H1 (cell line): Measurements from ENCODE around the gene MOGAT2. TPM values are rescaled to one million over a fixed set of nuclear protein-coding genes. Genes with fewer than 3 reads are reported as not detected.
A peak's percentile ranks its signal among the peaks of the same experiment; 100 is the strongest.

Source experiments
- CTCF ChIA-PET: fragments of 300-600 bp; sonication (Branson Sonifier 250); formaldehyde crosslinking; loops from one replicate; lab custom pipeline; 2021; ENCODE audit not compliant: partially characterized antibody; lab: Charles Lee
- POLR2A ChIA-PET: fragments of 300-600 bp; sonication (Branson Sonifier 250); formaldehyde crosslinking; loops from one replicate; lab custom pipeline; 2021; ENCODE audit warnings: inconsistent platforms; ENCODE audit not compliant: partially characterized antibody; lab: Charles Lee
- DNase-seq, 2 experiments: peaks; one replicate each; pipeline versions ENCODE4 v3.0.0 to v3.0.0-alpha.2; 2010 to 2022; ENCODE audit warnings: low spot score in 2 of 2, low read depth in 1 of 2, mixed read lengths in 1 of 2
- FAIRE-seq: peaks from 2 replicates; lab custom pipeline; 2011; peaks lifted over from hg19 to GRCh38; lab: Jason Lieb, UNC
- H2AFZ ChIP-seq: 2 replicates; pipeline ENCODE4 v1.8.1; 2012; ENCODE audit warnings: low read length, inconsistent platforms
- H2AK5ac ChIP-seq: 2 replicates; pipeline ENCODE4 v1.6.1; 2013; ENCODE audit warnings: low read depth, low read length
- H2BK120ac ChIP-seq: replicated peaks from 2 replicates; pipeline ENCODE3; 2013; ENCODE audit warnings: low read depth, low read length, inconsistent platforms
- H2BK12ac ChIP-seq: 2 replicates; pipeline ENCODE4 v1.6.1; 2013; ENCODE audit warnings: low read depth, low read length
- H2BK15ac ChIP-seq: 2 replicates; pipeline ENCODE4 v1.6.1; 2013; ENCODE audit warnings: low read length
- H2BK20ac ChIP-seq: 2 replicates; pipeline ENCODE4 v1.6.1; 2013; ENCODE audit warnings: low read length
- H2BK5ac ChIP-seq: 2 replicates; pipeline ENCODE4 v1.6.1; 2013; ENCODE audit warnings: low read depth, low read length
- H3K14ac ChIP-seq: 2 replicates; pipeline ENCODE4 v1.6.1; 2013; ENCODE audit warnings: inconsistent platforms; ENCODE audit not compliant: insufficient read length
- H3K18ac ChIP-seq: 2 replicates; pipeline ENCODE4 v1.6.1; 2013; ENCODE audit warnings: low read length; ENCODE audit errors: extremely low read depth
- H3K23ac ChIP-seq: 2 replicates; pipeline ENCODE4 v1.6.1; 2013; ENCODE audit warnings: inconsistent platforms; ENCODE audit not compliant: insufficient read length
- H3K23me2 ChIP-seq: 2 replicates; pipeline ENCODE4 v1.6.1; 2013; ENCODE audit warnings: low read depth, low read length
- H3K27ac ChIP-seq: 2 replicates; pipeline ENCODE4 v1.6.1; 2011; ENCODE audit warnings: low read depth, low read length, inconsistent platforms
- H3K27me3 ChIP-seq, 4 experiments: replicated peaks in 1 of 4; 1 replicate in 1 of 4; 2 replicates in 3 of 4; pipeline versions ENCODE4 v1.6.1 to v1.8.1; 2011 to 2013; ENCODE audit warnings: low read length in 3 of 4, mild to moderate bottlenecking in 3 of 4, inconsistent platforms in 2 of 4, mixed read lengths in 2 of 4, moderate library complexity in 1 of 4; ENCODE audit not compliant: control insufficient read depth in 3 of 4, insufficient read depth in 3 of 4; ENCODE audit errors: extremely low read depth in 1 of 4
- H3K36me3 ChIP-seq, 4 experiments: 2 replicates each; pipeline versions ENCODE4 v1.6.1 to v1.8.1; 2011 to 2013; ENCODE audit warnings: mild to moderate bottlenecking in 4 of 4, low read length in 3 of 4, moderate library complexity in 2 of 4, control low read depth in 1 of 4, inconsistent platforms in 1 of 4; ENCODE audit not compliant: insufficient read depth in 4 of 4, control insufficient read depth in 2 of 4
- H3K4ac ChIP-seq: replicated peaks from 2 replicates; pipeline ENCODE3; 2013; ENCODE audit warnings: low read length, low read depth, mixed read lengths, inconsistent platforms; ENCODE audit not compliant: insufficient read length
- H3K4me1 ChIP-seq, 4 experiments: replicated peaks in 1 of 4; 1 replicate in 1 of 4; 2 replicates in 3 of 4; pipeline versions ENCODE4 v1.6.1 to v1.8.1; 2011 to 2013; ENCODE audit warnings: low read length in 3 of 4, inconsistent platforms in 2 of 4, mixed read lengths in 1 of 4; ENCODE audit not compliant: insufficient read depth in 4 of 4, control insufficient read depth in 3 of 4
- H3K4me2 ChIP-seq, 2 experiments: 2 replicates each; pipeline versions ENCODE4 v1.6.1 to v1.8.1; 2011 to 2013; ENCODE audit warnings: low read depth in 2 of 2, low read length in 2 of 2, control low read depth in 1 of 2, inconsistent platforms in 1 of 2, mild to moderate bottlenecking in 1 of 2; ENCODE audit not compliant: insufficient read depth in 1 of 2
- H3K4me3 ChIP-seq, 4 experiments: fragments of 200-600, 300-600 bp in 1 of 4; sonication (generic), shearing (Covaris generic), sonication (Bioruptor Twin) in 1 of 4; 2 replicates each; pipeline versions ENCODE4 v1.5.1 to v1.8.1; 2011 to 2016; ENCODE audit warnings: low read length in 4 of 4, low read depth in 3 of 4, control low read depth in 2 of 4, inconsistent platforms in 2 of 4, mild to moderate bottlenecking in 2 of 4, mixed read lengths in 1 of 4, moderate library complexity in 1 of 4; ENCODE audit not compliant: insufficient read depth in 2 of 4; ENCODE audit errors: extremely low read depth in 1 of 4
- H3K56ac ChIP-seq: replicated peaks from 2 replicates; pipeline ENCODE3; 2013; ENCODE audit warnings: low read depth, mild to moderate bottlenecking, mixed read lengths, low read length, inconsistent platforms; ENCODE audit not compliant: insufficient read length
- H3K79me1 ChIP-seq: 2 replicates; pipeline ENCODE4 v1.6.1; 2013; ENCODE audit warnings: low read depth, low read length, control low read depth
- H3K79me2 ChIP-seq, 2 experiments: 2 replicates each; pipeline versions ENCODE4 v1.6.1 to v1.8.1; 2012 to 2013; ENCODE audit warnings: low read length in 2 of 2, mild to moderate bottlenecking in 2 of 2, inconsistent platforms in 1 of 2; ENCODE audit not compliant: insufficient read depth in 2 of 2, control insufficient read depth in 1 of 2
- H3K9ac ChIP-seq, 4 experiments: replicated peaks in 1 of 4; 1 replicate in 1 of 4; 2 replicates in 3 of 4; pipeline versions ENCODE4 v1.6.1 to v1.8.1; 2011 to 2013; ENCODE audit warnings: low read depth in 3 of 4, low read length in 3 of 4, control low read depth in 2 of 4, mild to moderate bottlenecking in 2 of 4, moderate library complexity in 2 of 4, inconsistent platforms in 1 of 4; ENCODE audit errors: extremely low read depth in 1 of 4
- H3K9me3 ChIP-seq, 2 experiments: 2 replicates each; pipeline versions ENCODE4 v1.6.1 to v1.8.1; 2012 to 2013; ENCODE audit warnings: mild to moderate bottlenecking in 2 of 2, moderate library complexity in 2 of 2, control low read depth in 1 of 2, inconsistent platforms in 1 of 2, low read depth in 1 of 2, low read length in 1 of 2, mixed read lengths in 1 of 2; ENCODE audit not compliant: insufficient read depth in 2 of 2
- H4K20me1 ChIP-seq, 2 experiments: replicated peaks in 1 of 2; 2 replicates each; pipeline versions ENCODE3 to v1.8.1; 2011 to 2013; ENCODE audit warnings: inconsistent platforms in 2 of 2, low read length in 2 of 2, mild to moderate bottlenecking in 1 of 2; ENCODE audit not compliant: insufficient read depth in 2 of 2, control insufficient read depth in 1 of 2
- H4K5ac ChIP-seq: 2 replicates; pipeline ENCODE4 v1.6.1; 2013; ENCODE audit warnings: low read length, low read depth, mixed read lengths, inconsistent platforms; ENCODE audit not compliant: insufficient read length
- H4K8ac ChIP-seq: 2 replicates; pipeline ENCODE4 v1.8.0; 2013; ENCODE audit warnings: mild to moderate bottlenecking, moderate library complexity, low read length, inconsistent platforms; ENCODE audit not compliant: insufficient read depth; ENCODE audit errors: extremely low read depth
- H4K91ac ChIP-seq: replicated peaks from 2 replicates; pipeline ENCODE3; 2013; ENCODE audit warnings: low read length, mixed read lengths, inconsistent platforms; ENCODE audit not compliant: insufficient read length
- SIX5 ChIP-seq: IDR thresholded peaks from 2 replicates; pipeline ENCODE4 v1.6.1; 2011; ENCODE audit warnings: mild to moderate bottlenecking, low read depth, low read length
- whole genome bisulfite sequencing, 2 experiments: shearing (Covaris generic) in 1 of 2; methylation state at CpG; one replicate each; pipeline versions ENCODE4 v1.1.6 to v1.1.7; 2013 to 2015; ENCODE audit warnings: low lambda C conversion rate in 2 of 2, mixed read lengths in 2 of 2, inconsistent platforms in 1 of 2, low coverage in 1 of 2, missing lambda C conversion rate in 1 of 2; ENCODE audit not compliant: insufficient replicate concordance in 2 of 2, insufficient coverage in 1 of 2, insufficient read length in 1 of 2; ENCODE audit errors: extremely low coverage in 1 of 2, missing lambda C conversion rate in 1 of 2; 5-methylcytosine and 5-hydroxymethylcytosine counted together
- polyA plus RNA-seq, 7 experiments: library from polyadenylated mRNA; depleted of rRNA in 3 of 7; stranded (reverse) in 5 of 7; unstranded in 2 of 7; fragments of >200 nt in 5 of 7; fragments of 200-250 nt in 2 of 7; gene quantifications; 1 replicate in 5 of 7; 2 replicates in 1 of 7; 4 replicates in 1 of 7; pipeline versions ENCODE4 v1.2.1 to v1.2.3, GENCODE V29; 2011 to 2013; ENCODE audit warnings: missing spikeins in 2 of 7, mixed read lengths in 2 of 7
- total RNA-seq: library from RNA; stranded (reverse); fragmentation: NEBNext Ultra II Directional; extraction: Animal tissue kit (Norgen Biotek cat#: 25700); gene quantifications from 2 replicates; pipeline ENCODE4 v1.2.1, GENCODE V29; 2021
- TF ChIP-seq, protein P1 (sequence below): IDR thresholded peaks from 2 replicates; pipeline ENCODE4 v1.6.1; 2012; ENCODE audit warnings: inconsistent platforms
- TF ChIP-seq, protein P2 (sequence below): IDR thresholded peaks from 2 replicates; pipeline ENCODE4 v1.6.1; 2012; ENCODE audit warnings: inconsistent platforms

The MOGAT2 gene
- total and polyA plus RNA-seq, 2 of the 8 experiments (the other 6 are each of a cell fraction or from before 2014, with no cell fraction given), result not detected

GRCh38 chr11:75767228-75767572, 49.6 kb downstream of the MOGAT2 start:
- H3K23ac ChIP-seq, result no peak overlapping the region
- DNase-seq (no peak), FAIRE-seq (no peak)
- no peak overlapping the region for H3K27ac ChIP-seq
- H3K14ac ChIP-seq, result no peak overlapping the region
- H2AK5ac ChIP-seq, result peak overlapping the region; percentile 98
- peaks cover 0 to 19% (median 9%) of the 10 kb centered on the region in 4 experiments; a peak in 5 of 7 replicates for H3K4me1 ChIP-seq
- H3K4ac ChIP-seq, result no peak overlapping the region
- 88% methylated on average over 6 of the region's 6 CpGs; no CpG with 5 or more reads in 1 of the 2 experiments for WGBS, 2 experiments
- H2BK20ac ChIP-seq, result 0 out of 2 replicates have a peak overlapping the region, but pooled peaks have one; percentile 67
- H3K23me2 ChIP-seq, result peaks cover 6% of the 10 kb centered on the region; the same call in 1 of the 2 replicates
- H3K79me2 ChIP-seq, result no peaks in the 10 kb centered on the region
- no peak overlapping the region for H2BK5ac ChIP-seq
- H4K5ac ChIP-seq, result no peak overlapping the region
- no peak overlapping the region for H3K4me2 ChIP-seq
- no peak overlapping the region for H2BK15ac ChIP-seq
- peaks cover 14 to 54% (median 37%) of the 10 kb centered on the region in 4 experiments for H3K27me3 ChIP-seq
- 0 out of 2 replicates have a peak overlapping the region, but pooled peaks have one; percentile 79 for H2BK12ac ChIP-seq
- H3K56ac ChIP-seq, result no peak overlapping the region
- no peak overlapping the region for H3K18ac ChIP-seq
- no peaks in the 10 kb centered on the region for H3K36me3 ChIP-seq
- H2AFZ ChIP-seq, result no peak overlapping the region
- no peak overlapping the region for H4K91ac ChIP-seq
- H3K79me1 ChIP-seq, result no peaks in the 10 kb centered on the region
- no peak overlapping the region for H4K8ac ChIP-seq
- no peak overlapping the region for H2BK120ac ChIP-seq
- CTCF ChIA-PET, result interaction anchor here (1.6 kb wide), 1 partner anchor 9 kb away, joined by 4 read pairs; no protein-coding TSS in a partner anchor
- no peak overlapping the region for H3K4me3 ChIP-seq
- no peaks in the 10 kb centered on the region for H4K20me1 ChIP-seq
- no peak overlapping the region for H3K9ac ChIP-seq
- H3K9me3 ChIP-seq, result peaks cover 0 to 2% of the 10 kb centered on the region in 2 experiments; a peak in 1 of 4 replicates
- no peak for TF ChIP-seq SIX5
- TF ChIP-seq, protein P1, sequence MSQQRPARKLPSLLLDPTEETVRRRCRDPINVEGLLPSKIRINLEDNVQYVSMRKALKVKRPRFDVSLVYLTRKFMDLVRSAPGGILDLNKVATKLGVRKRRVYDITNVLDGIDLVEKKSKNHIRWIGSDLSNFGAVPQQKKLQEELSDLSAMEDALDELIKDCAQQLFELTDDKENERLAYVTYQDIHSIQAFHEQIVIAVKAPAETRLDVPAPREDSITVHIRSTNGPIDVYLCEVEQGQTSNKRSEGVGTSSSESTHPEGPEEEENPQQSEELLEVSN, result peak; percentile 61; the same call in 1 of the 2 replicates
- TF ChIP-seq, protein P2, sequence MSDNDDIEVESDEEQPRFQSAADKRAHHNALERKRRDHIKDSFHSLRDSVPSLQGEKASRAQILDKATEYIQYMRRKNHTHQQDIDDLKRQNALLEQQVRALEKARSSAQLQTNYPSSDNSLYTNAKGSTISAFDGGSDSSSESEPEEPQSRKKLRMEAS, result peak; percentile 53
- TF ChIP-seq, all 59 proteins: peak for 2
- POLR2A ChIA-PET, result no interaction called here
